Measurements from ENCODE around the gene TMEM181.
"Not testable (repeated sequence)": the region's sequence is repeated elsewhere in the genome, so short reads cannot be mapped to it uniquely, and the experiment has no call there.

Gene TMEM181

GRCh38 chr6:158665332-158665731 is 105.4 kb downstream of the TMEM181 start:
- DNase-seq, result no peak

- no peak for DNase-seq
These were observed 106.9 kb downstream of the TMEM181 start for GRCh38 chr6:158666628-158667359.

- no peak for DNase-seq
These were observed 107.6 kb downstream of the TMEM181 start for GRCh38 chr6:158667360-158667981.

GRCh38 chr6:158668707-158669103 is 108.8 kb downstream of the TMEM181 start:
- DNase-seq, result no peak

- no peak for DNase-seq
These were observed 109.5 kb downstream of the TMEM181 start for GRCh38 chr6:158669145-158670035.

GRCh38 chr6:158672119-158672518 is 112.2 kb downstream of the TMEM181 start:
- DNase-seq, result not testable (repeated sequence)

- DNase-seq, result no peak
These were observed 112.8 kb downstream of the TMEM181 start for GRCh38 chr6:158672726-158673125.

GRCh38 chr6:158674342-158675131 is 114.6 kb downstream of the TMEM181 start:
- no peak for DNase-seq

- not testable (repeated sequence) for DNase-seq
These were observed 117.2 kb downstream of the TMEM181 start for GRCh38 chr6:158677094-158677493.

GRCh38 chr6:158677906-158678578 is 118.2 kb downstream of the TMEM181 start:
- no peak for DNase-seq

GRCh38 chr6:158680015-158680414 is 120.1 kb downstream of the TMEM181 start:
- DNase-seq, result no peak

- DNase-seq, result no peak
These were observed 120.6 kb downstream of the TMEM181 start for GRCh38 chr6:158680481-158680880.

GRCh38 chr6:158684311-158684710 is 124.4 kb downstream of the TMEM181 start:
- no peak for DNase-seq

- no peak for DNase-seq
These were observed 124.9 kb downstream of the TMEM181 start for GRCh38 chr6:158684745-158685324.

Measured in GOT3 (cell line).